ENCODE results near the gene XAGE3. TPM values are rescaled to one million over a fixed set of nuclear protein-coding genes. Genes with fewer than 3 reads are reported as not detected.
"Not testable (repeated sequence)": the region's sequence is repeated elsewhere in the genome, so short reads cannot be mapped to it uniquely, and the experiment has no call there.

The XAGE3 gene
- total and polyA plus RNA-seq, 3 donors from 2014 or later: 0.99 to 2.3 TPM; not detected in 1

DNA sequence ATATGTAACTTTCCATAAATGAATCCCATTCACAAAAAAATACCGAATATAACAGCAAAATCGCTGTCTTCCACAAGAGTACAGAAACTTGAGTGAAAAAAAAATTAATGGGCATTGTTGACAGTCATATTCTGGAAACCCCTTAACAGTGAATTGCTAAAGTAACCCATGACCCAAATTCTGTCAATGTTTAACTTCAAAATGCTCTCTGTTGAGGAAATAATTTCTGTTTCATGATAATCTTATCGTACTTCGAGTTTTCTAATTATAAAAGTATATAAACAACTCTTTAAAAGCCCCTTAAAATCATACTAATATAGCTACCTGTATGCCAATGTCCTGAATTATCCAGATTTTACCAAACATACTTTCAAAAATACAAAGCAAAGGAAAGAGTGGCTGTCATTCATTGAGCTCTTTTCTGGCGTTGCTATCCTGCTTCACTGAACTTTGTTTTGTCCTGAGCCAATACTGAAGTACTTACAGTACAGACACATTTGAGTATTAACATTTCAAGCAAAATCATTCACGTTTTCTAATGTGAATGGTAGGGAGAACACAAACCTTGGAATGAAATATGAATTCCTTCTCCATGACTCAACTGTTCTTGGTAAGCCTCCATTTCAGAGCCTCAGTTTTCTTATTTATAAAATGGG is 2.4 kb downstream of the XAGE3 start:
- Histone ChIP-seq H3K9me3 (no peaks in the 10 kb centered on the region), H3K27ac (no peak overlapping the region), H3K36me3 (ENCODE audit: low read depth, missing control alignments) (no peaks in the 10 kb centered on the region), H3K4me1 (no peaks in the 10 kb centered on the region), H3K27me3 (no peaks in the 10 kb centered on the region), H3K4me3 (no peak overlapping the region)
- WGBS, 2 donors: 75 to 81% methylated on average over 6 of the region's 6 CpGs
- intact Hi-C loops (cut with DNase I; ENCODE audit: low total_unique reads): no loop called here
- TF ChIP-seq POLR2A (IDR thresholded peaks at IDR 0.05): no peak
- TF ChIP-seq, protein P1, sequence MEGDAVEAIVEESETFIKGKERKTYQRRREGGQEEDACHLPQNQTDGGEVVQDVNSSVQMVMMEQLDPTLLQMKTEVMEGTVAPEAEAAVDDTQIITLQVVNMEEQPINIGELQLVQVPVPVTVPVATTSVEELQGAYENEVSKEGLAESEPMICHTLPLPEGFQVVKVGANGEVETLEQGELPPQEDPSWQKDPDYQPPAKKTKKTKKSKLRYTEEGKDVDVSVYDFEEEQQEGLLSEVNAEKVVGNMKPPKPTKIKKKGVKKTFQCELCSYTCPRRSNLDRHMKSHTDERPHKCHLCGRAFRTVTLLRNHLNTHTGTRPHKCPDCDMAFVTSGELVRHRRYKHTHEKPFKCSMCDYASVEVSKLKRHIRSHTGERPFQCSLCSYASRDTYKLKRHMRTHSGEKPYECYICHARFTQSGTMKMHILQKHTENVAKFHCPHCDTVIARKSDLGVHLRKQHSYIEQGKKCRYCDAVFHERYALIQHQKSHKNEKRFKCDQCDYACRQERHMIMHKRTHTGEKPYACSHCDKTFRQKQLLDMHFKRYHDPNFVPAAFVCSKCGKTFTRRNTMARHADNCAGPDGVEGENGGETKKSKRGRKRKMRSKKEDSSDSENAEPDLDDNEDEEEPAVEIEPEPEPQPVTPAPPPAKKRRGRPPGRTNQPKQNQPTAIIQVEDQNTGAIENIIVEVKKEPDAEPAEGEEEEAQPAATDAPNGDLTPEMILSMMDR (IDR thresholded peaks at IDR 0.05): no peak
- DNase-seq: no peak

DNA sequence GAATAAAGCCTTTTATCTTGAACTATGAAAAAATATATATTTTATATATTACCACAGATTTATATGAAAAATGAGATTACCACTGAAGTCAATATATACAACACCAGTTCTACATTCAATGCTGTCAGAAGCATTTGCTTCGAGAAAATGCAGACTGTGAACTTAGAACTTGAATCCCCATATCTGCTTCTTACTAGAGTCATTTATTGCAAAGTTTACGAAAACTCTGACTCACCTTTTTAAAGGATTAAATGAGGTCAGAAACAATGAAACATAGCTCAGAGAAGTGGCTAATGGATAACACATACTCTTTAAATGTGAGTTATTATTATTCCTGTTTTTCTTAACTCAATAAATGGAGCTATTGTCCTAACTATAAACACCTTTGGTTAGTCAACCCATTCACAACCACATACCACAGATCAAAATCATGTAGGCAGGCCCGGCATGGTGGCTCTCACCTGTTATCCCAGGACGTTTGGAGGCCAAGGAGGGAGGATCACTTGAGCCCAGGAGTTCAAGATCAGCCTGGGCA is 10.8 kb downstream of the XAGE3 start:
- DNase-seq; H3K4me1 ChIP-seq; H3K27ac ChIP-seq; intact Hi-C loops (cut with DNase I; ENCODE audit: low total_unique reads); H3K27me3 ChIP-seq; H3K4me3 ChIP-seq; H3K9me3 ChIP-seq; H3K36me3 ChIP-seq (ENCODE audit: low read depth, missing control alignments): not testable (repeated sequence)
- WGBS, 2 donors: 76 to 82% methylated on average over 3 to 4 of the region's 4 CpGs

DNA sequence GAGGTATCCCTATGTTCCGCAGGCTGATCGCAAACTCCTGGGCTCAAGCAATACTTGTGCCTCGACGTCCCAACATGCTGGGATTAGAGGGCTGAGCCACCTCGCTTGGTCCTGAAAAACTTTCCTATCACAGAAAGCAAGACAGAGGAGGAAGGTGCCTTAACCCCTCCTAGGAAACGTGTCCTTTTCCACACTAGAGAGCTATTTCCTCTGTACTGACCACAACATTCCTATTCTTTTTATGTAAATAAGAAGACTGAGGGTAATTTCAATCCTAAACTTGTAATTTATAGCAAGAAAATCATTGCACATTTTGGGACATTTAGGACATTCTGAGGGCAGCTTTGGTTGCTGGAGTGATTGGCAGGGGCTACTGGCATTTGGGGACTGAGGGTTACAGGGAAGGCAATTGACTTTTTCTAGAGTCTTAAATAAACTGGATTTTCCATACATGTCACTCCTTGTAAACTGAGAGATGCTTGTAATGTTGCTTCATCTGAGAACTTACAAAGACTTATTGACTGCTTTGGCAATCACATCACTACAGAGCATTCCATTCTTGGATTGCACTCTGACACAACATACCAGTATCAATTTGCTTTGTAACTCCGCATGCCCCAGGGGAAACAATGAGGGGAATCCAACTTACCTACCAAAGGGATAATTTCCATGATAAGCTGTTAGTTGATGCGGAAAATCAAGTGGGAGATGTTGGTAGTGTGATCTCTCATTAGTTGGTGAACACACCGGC is 15.6 kb downstream of the XAGE3 start:
- H3K27me3 ChIP-seq: no peaks in the 10 kb centered on the region

DNA sequence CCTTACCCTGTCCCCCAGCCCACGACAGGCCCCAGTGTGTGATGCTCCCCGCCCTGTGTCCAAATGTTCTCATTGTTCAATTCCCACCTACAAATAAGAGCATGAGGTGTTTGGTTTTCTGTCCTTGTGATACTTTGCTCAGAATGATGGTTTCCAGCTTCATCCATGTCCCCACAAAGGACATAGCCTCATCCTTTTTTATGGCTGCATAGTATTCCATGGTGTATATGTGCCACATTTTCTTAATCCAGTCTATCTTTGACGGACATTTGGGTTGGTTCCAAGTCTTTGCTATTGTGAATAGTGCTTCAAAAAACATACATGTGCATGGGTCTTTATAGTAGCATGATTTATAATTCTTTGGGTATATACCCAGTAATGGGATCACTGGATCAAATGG is 24.3 kb downstream of the XAGE3 start:
- DNase-seq; intact Hi-C loops (cut with DNase I; ENCODE audit: low total_unique reads): not testable (repeated sequence)

More for the DNA sequence above, 15.6 kb downstream of the XAGE3 start:
- no peak for DNase-seq
- no peak for TF ChIP-seq POLR2A (IDR thresholded peaks at IDR 0.05)
- TF ChIP-seq, protein P1 (IDR thresholded peaks at IDR 0.05): no peak
- H3K27ac ChIP-seq: no peak overlapping the region
- intact Hi-C loops (cut with DNase I; ENCODE audit: low total_unique reads): no loop called here
- H3K4me1 ChIP-seq: no peaks in the 10 kb centered on the region
- H3K4me3 ChIP-seq: no peak overlapping the region
- H3K9me3 ChIP-seq: no peaks in the 10 kb centered on the region
- H3K36me3 ChIP-seq (ENCODE audit: low read depth, missing control alignments): no peaks in the 10 kb centered on the region
- 87 to 88% methylated on average over 9 of the region's 9 CpGs for WGBS, 2 donors

DNA sequence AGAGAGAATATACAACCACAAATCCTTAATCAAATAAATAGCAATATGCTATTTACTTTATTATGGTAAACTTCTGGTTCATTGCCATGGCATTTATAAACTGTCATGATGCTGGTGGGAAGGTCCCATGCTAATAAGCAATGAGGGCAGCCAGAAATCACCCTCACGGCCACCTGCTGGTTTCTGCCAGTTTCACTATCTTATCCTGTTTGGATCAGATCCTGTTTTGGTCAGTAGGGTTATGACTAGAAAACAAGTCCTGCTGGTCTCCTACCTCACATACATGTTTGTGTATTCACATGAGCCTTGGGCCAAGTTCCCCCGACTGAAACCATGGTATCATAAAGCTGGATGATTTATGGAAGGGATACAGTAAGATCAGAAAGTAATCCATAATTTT is 28.7 kb downstream of the XAGE3 start:
- no peak overlapping the region for H3K27ac ChIP-seq
- no peak for TF ChIP-seq POLR2A (IDR thresholded peaks at IDR 0.05)
- TF ChIP-seq, protein P1 (IDR thresholded peaks at IDR 0.05): no peak
- H3K36me3 ChIP-seq (ENCODE audit: low read depth, missing control alignments): no peaks in the 10 kb centered on the region
- no peaks in the 10 kb centered on the region for H3K4me1 ChIP-seq
- no peak overlapping the region for H3K4me3 ChIP-seq
- intact Hi-C loops (cut with DNase I; ENCODE audit: low total_unique reads): no loop called here
- WGBS, 2 donors: 88 to 95% methylated on average over 2 of the region's 2 CpGs
- no peak for DNase-seq
- no peaks in the 10 kb centered on the region for H3K9me3 ChIP-seq
- H3K27me3 ChIP-seq: no peaks in the 10 kb centered on the region

More for the DNA sequence above, 24.3 kb downstream of the XAGE3 start:
- not testable (repeated sequence) for H3K4me3 ChIP-seq; H3K4me1 ChIP-seq; H3K27me3 ChIP-seq; H3K27ac ChIP-seq; H3K36me3 ChIP-seq (ENCODE audit: low read depth, missing control alignments); H3K9me3 ChIP-seq
- WGBS, 2 donors: 89 to 100% methylated on average over 3 of the region's 3 CpGs
